Islet precursor cell (in vitro differentiated cells): ENCODE data around the gene SYK.

Experiments used
- DNase-seq: peaks from one replicate; pipeline ENCODE4 v3.0.0-alpha.2; 2018

Gene SYK

DNA sequence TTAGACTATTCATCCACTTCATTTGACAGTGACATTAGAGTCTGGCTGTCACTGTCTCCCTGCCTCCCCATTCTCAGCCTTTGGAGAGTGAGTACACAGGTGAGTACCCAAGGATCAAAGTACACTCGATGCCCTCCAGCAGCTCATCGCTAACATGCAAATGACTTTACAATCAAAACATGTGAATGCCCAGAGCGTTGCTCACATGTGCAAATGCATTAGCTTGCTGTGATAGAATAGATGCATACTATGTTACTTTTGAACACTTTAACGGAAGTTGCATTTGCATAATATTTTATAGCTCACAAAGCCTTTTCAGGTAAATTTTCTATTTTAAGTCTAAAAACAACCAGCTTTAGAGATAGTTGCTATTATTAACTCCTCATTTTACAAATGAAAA, 107.6 kb downstream of the SYK start:
- DNase-seq: no peak

- DNase-seq: no peak
Measured at GRCh38 chr9:90909747-90910283, 108.2 kb downstream of the SYK start.

- DNase-seq: no peak
Measured at GRCh38 chr9:90914196-90914595, 112.6 kb downstream of the SYK start.

GRCh38 chr9:90914868-90915483, 113.4 kb downstream of the SYK start:
- peak; percentile 90 for DNase-seq

DNA sequence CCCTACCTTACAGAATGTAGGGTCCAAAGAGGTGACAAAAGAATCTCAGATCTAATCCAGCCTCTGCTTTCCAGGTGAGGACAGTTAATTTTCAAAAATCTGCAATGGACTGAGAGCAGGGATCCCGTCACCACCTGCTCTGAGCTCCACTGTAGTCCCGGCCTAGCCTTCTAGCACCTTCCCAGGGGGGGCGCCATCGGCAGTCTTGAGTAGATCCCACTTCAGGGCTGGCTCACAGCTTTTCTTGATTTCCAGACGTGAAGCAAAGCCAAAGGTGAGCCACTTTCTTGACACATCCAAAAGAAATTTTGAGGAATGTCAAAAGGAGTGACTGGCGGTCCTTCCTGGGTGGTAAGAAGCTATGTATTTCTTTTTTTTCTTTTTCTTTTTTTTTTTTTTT, 114.1 kb downstream of the SYK start:
- no peak for DNase-seq

GRCh38 chr9:90916147-90916734, 114.6 kb downstream of the SYK start:
- DNase-seq: no peak

- no peak for DNase-seq
Measured at GRCh38 chr9:90919883-90920282, 118.3 kb downstream of the SYK start.

DNA sequence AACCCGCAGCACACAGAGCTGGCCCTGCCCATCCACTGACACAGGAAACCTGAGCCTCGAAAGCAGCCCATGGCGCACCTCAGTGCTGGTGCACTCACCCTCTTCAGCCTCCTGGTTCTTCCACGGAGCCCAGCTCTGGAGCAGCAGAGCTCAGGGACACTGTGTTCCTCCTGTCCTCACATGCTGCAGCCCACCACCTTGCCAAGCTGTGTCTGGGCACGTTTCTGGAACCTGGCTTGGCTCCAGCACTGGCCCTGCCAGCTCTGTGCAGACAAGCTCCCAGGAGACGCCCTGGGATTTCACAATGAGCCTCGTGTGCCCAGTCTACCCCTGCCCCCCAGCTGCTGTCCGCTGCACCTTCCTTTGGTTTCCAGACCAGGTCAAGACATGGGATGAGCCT, 119.5 kb downstream of the SYK start:
- DNase-seq: no peak

DNA sequence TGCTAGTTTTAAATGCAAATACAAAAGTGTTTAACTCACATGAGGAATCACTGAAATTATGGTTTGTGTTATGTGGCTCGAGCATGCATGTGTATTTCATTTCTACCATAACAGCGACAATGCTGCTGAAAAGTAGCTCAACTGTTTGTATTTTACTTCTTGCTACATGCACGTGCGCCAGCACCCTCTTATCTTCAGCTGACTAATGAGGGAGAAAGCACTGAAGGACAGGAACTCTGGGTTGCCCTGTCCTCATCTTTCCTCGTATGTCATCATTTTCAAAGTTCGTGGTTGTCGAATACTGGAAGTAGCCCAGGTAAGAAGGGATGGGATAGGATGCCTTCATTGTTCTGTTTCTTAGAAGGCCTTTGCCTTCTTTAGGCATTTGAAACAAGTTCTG, 120.3 kb downstream of the SYK start:
- DNase-seq: no peak

GRCh38 chr9:90925581-90926257, 124.1 kb downstream of the SYK start:
- DNase-seq: no peak

DNA sequence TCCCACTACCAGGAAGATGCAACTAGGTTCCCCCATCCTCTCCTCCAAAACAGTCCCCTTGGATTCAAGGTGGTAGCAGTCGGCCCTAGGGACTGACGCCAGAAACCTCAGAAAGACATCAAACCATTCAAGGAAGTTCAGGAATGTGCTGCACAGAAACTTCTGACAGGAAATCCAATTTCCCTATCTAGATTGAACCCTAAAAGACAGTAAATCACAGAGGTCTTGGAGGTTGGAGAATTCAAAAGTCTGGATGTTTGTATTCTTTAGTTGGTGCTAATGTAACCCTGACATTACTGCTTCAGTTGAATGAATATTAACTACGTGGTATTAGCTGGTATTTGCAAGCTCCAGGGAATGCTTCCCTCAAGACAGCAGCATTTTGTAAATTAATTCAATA, 125.3 kb downstream of the SYK start:
- no peak for DNase-seq

- DNase-seq: no peak
Measured at GRCh38 chr9:90927496-90927895, 125.9 kb downstream of the SYK start.

DNA sequence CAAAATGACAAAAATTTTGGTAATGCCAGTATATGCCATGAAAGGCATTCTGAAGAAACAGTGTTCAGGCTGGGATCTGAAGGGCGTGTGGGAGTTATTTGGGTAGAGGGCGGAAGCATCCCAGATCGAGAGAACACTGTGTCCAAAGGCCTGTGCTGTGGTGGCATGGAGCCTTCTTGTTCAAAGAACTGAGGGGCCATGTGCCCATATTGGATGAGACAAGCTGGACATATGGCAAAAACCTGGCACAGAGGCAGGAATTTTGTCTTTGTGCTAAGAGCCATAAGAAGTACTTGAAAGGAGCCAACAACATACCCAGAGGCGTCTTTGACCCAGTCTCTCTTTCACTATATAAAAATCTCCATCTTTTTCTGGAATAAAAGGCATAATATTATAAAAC, 128.0 kb downstream of the SYK start:
- DNase-seq: no peak

DNA sequence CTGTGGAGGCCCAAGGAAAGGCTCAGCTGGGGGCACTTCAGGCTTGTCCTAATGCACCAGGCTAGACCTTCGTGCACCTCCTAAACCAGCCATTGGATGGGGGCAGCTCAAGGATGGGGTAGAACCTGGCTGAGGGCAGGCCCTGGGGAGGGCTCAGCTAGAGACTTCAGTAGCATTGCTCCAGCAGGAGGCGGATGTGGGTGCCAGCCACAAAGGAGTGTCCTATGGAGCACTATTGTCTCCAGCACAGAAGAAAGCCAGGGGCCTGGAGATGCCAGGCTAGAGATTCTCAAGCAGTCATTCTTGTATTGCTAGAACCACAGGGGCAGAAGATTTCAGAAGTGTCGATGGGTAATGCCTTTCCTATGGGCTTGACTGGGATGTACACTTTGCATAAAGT, 131.8 kb downstream of the SYK start:
- no peak for DNase-seq

- DNase-seq: no peak
Measured at GRCh38 chr9:90939351-90939750, 137.7 kb downstream of the SYK start.

GRCh38 chr9:90940280-90940679, 138.7 kb downstream of the SYK start:
- no peak for DNase-seq

- DNase-seq: no peak
Measured at GRCh38 chr9:90941661-90942060, 140.0 kb downstream of the SYK start.

DNA sequence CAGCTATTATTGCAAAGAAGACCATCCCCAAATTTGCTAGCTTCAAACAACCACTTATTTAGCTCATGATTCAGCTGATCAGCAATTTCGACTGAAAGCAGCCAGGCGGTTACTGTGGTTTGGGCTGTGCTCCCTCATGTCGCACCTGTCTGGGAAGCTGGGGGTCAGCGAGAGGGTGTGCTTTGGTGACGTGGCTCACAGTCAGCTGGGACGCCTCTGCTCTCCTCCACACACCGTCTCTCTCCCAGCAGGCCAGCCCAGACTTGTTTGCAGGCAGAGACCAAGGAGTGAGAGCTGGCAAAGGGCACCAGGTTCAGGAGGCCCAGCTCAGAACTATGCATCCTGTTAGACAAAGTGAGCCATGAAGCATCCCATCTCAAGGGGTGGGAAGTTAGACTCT, 140.9 kb downstream of the SYK start:
- no peak for DNase-seq

GRCh38 chr9:90943341-90943740, 141.7 kb downstream of the SYK start:
- no peak for DNase-seq

- DNase-seq: no peak
Measured at GRCh38 chr9:90945336-90945735, 143.7 kb downstream of the SYK start.

DNA sequence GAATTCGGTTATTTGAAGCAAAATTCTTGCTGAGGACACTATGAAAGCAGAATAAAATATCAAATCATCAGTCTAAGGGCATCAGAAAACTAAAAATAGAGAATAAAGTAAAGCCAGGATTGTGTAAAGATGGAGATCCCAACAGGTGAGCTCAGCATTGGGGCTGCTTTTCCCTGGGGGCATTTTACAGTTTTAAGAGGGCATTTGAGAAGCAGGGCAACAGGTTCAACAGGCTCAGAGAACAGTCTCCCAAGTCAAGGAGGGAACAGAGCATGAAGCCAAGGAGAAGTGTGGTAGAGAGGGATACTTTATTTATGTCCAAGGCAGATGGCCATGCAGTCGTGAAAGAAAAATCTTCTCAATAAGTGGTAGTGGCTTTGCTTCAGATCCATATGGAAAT, 145.4 kb downstream of the SYK start:
- peak; percentile 80 for DNase-seq
